K562 (cell line): ENCODE measurements around the gene ATG10. TPM values are rescaled to one million over a fixed set of nuclear protein-coding genes. Genes with fewer than 3 reads are reported as not detected.
A peak's percentile ranks its signal among the peaks of the same experiment; 100 is the strongest.

ENCODE experiments used
- ATAC-seq: fragments of 200-7000 bp; cut with Tn5 transposase; 3 replicates; pipeline ENCODE4 v1.9.1; 2020; ENCODE audit warnings: moderate library complexity
- BruUV-seq: library from RNA; stranded (reverse); fragments of 400-500 nt; replicated peaks from 2 replicates; lab custom pipeline; 2021; lab: Mats Ljungman, UMichigan
- CTCF ChIA-PET: fragments of 300-600 bp; formaldehyde crosslinking; extraction: SDS; loops from one replicate; lab custom pipeline; 2021; ENCODE audit warnings: low intra/inter-chr PET ratio; lab: Yijun Ruan, JAX
- POLR2A ChIA-PET: fragments of 300-600, 350-650 bp; sonication (Branson Sonifier 250); formaldehyde crosslinking; extraction: SDS; loops from one replicate; lab custom pipeline; 2021; ENCODE audit warnings: antibody characterized with exemption, inconsistent platforms; lab: Yijun Ruan, JAX
- DNase-seq, 4 experiments: peaks; one replicate each; pipeline versions ENCODE4 v3.0.0 to v3.0.0-alpha.2; 2011 to 2018; ENCODE audit warnings: low spot score in 3 of 4, mixed read lengths in 3 of 4; ENCODE audit errors: extremely low read depth in 1 of 4
- FAIRE-seq: peaks from 2 replicates; lab custom pipeline; 2011; peaks lifted over from hg19 to GRCh38; lab: Jason Lieb, UNC
- H2AFZ ChIP-seq: 2 replicates; pipeline ENCODE4 v1.6.0; 2011; ENCODE audit warnings: low read depth, low read length, control low read depth, inconsistent platforms
- H3K27ac ChIP-seq: fragments of 200-600 bp; 3 replicates; pipeline ENCODE4 v1.8.0; 2011; ENCODE audit warnings: low read depth, mild to moderate bottlenecking, control low read depth, inconsistent platforms, low read length, moderate library complexity, mixed read lengths; ENCODE audit errors: extremely low read depth
- H3K27me3 ChIP-seq, 2 experiments: fragments of 300-600 bp in 1 of 2; 2 replicates in 1 of 2; 3 replicates in 1 of 2; pipeline versions ENCODE4 v1.6.0 to v1.8.0; 2011; ENCODE audit warnings: inconsistent platforms in 2 of 2, low read length in 2 of 2, mild to moderate bottlenecking in 1 of 2, mixed read lengths in 1 of 2, moderate library complexity in 1 of 2; ENCODE audit not compliant: control insufficient read depth in 2 of 2, insufficient read depth in 2 of 2
- H3K36me3 ChIP-seq: fragments of 300-600 bp; 3 replicates; pipeline ENCODE4 v1.8.0; 2011; ENCODE audit warnings: mild to moderate bottlenecking, low read length, inconsistent platforms; ENCODE audit not compliant: control insufficient read depth, insufficient read depth
- H3K4me1 ChIP-seq, 2 experiments: fragments of 200-600 bp in 1 of 2; replicated peaks in 1 of 2; 2 replicates in 1 of 2; 3 replicates in 1 of 2; pipeline versions ENCODE4 v1.5.1 to v1.8.0; 2011; ENCODE audit warnings: inconsistent platforms in 2 of 2, low read length in 2 of 2, mild to moderate bottlenecking in 1 of 2, mixed read lengths in 1 of 2, moderate library complexity in 1 of 2; ENCODE audit not compliant: control insufficient read depth in 2 of 2, insufficient read depth in 2 of 2
- H3K4me2 ChIP-seq: 2 replicates; pipeline ENCODE4 v1.6.1; 2011; ENCODE audit warnings: low read length, control low read depth, inconsistent platforms, mixed read lengths; ENCODE audit not compliant: insufficient read depth
- H3K4me3 ChIP-seq: fragments of 200-600 bp; sonication (generic), shearing (Covaris generic); 2 replicates; pipeline ENCODE4 v1.5.1; 2016; ENCODE audit warnings: control low read depth, inconsistent platforms
- H3K79me2 ChIP-seq: fragments of 200-600 bp; 3 replicates; pipeline ENCODE4 v1.8.0; 2011; ENCODE audit warnings: low read length, inconsistent platforms; ENCODE audit not compliant: control insufficient read depth, insufficient read depth
- H3K9ac ChIP-seq, 2 experiments: 2 replicates each; pipeline versions ENCODE4 v1.6.0 to v1.6.1; 2011; ENCODE audit warnings: low read depth in 2 of 2, low read length in 2 of 2, control low read depth in 1 of 2, inconsistent platforms in 1 of 2, mild to moderate bottlenecking in 1 of 2, mixed read lengths in 1 of 2; ENCODE audit not compliant: insufficient read depth in 1 of 2
- H3K9me1 ChIP-seq: one replicate; pipeline ENCODE4 v1.6.0; 2011; ENCODE audit warnings: inconsistent platforms, mild to moderate bottlenecking, low read length, moderate library complexity; ENCODE audit not compliant: control insufficient read depth, insufficient read depth
- H3K9me3 ChIP-seq: replicated peaks from 2 replicates; pipeline ENCODE4 v1.5.1; 2011; ENCODE audit warnings: low read depth, low read length, inconsistent platforms; ENCODE audit not compliant: control insufficient read depth, insufficient read depth
- H4K20me1 ChIP-seq: replicated peaks from 2 replicates; pipeline ENCODE4 v1.6.1; 2011; ENCODE audit warnings: low read length, inconsistent platforms, mixed read lengths; ENCODE audit not compliant: control insufficient read depth, insufficient read depth
- ARID2 ChIP-seq: fragments of 450-650 bp; IDR thresholded peaks from 2 replicates; pipeline ENCODE4 v1.6.1; 2017; ENCODE audit warnings: antibody characterized with exemption, mild to moderate bottlenecking
- MEIS2 ChIP-seq: fragments of 450-650 bp; IDR thresholded peaks from 2 replicates; pipeline ENCODE4 v1.6.1; 2014; ENCODE audit warnings: mild to moderate bottlenecking; ENCODE audit not compliant: partially characterized antibody
- PBX2 ChIP-seq, 2 experiments: IDR thresholded peaks in 1 of 2; conservative IDR thresholded peaks in 1 of 2; 2 replicates each; pipeline ENCODE4 v1.6.1; 2016; ENCODE audit warnings: low read depth in 2 of 2, mild to moderate bottlenecking in 1 of 2, missing compliant biosample characterization in 1 of 2, missing genetic modification characterization in 1 of 2, moderate library complexity in 1 of 2
- PKNOX1 ChIP-seq: fragments of 450-650 bp; IDR thresholded peaks from 2 replicates; pipeline ENCODE4 v1.6.1; 2016
- in situ Hi-C: fragments of 300-500 bp; cut with MboI; formaldehyde crosslinking; loops from 4 replicates; pipeline ENCODE4 v1.15.0; 2018; ENCODE audit warnings: inconsistent platforms, mixed read lengths
- intact Hi-C: fragments of 100-400 bp; cut with micrococcal nuclease; formaldehyde crosslinking; loops from 2 replicates; pipeline ENCODE4 v1.14.2; 2022
- polyA plus RNA-seq, 8 experiments: library from polyadenylated mRNA; depleted of rRNA in 4 of 8; stranded (reverse) in 5 of 8; unstranded in 3 of 8; fragments of >200 nt; fragmentation: Nextera tagmentation in 2 of 8; fragmentation: Illumina TruSeq in 1 of 8; extraction: Ambion mirVana in 2 of 8; extraction: Trizol in 1 of 8; gene quantifications; 2 replicates each; pipeline versions ENCODE4 v1.2.1 to v1.2.3, GENCODE V29; 2011 to 2014; ENCODE audit warnings: inconsistent platforms in 1 of 8, missing spikeins in 1 of 8
- total RNA-seq, 7 experiments: library from RNA; depleted of rRNA in 6 of 7; stranded (reverse); fragments of >200 nt in 6 of 7; fragmentation: Illumina TruSeq in 2 of 7; extraction: Trizol in 2 of 7; gene quantifications; 2 replicates each; pipeline versions ENCODE4 v1.2.1 to v1.2.3, GENCODE V29; 2011 to 2021; ENCODE audit warnings: low replicate concordance in 1 of 7

The ATG10 gene
- total and polyA plus RNA-seq, 9 of the 15 experiments (the other 6 are each of a cell fraction or from before 2014, with no cell fraction given), result 7.0 to 18.8 (median 14.6) TPM

GRCh38 chr5:81936750-81937149, 35.1 kb upstream of the ATG10 start:
- no peaks in the 10 kb centered on the region for H3K36me3 ChIP-seq
- POLR2A ChIA-PET, result interaction anchor here (0.7 kb wide), 1 partner anchor 19 kb away, joined by 3 read pairs; no protein-coding TSS in a partner anchor
- ATAC-seq (no peak), FAIRE-seq (no peak), DNase-seq (no peak)
- in situ Hi-C loops, result no loop called here
- peaks cover 0 to 3% of the 10 kb centered on the region in 2 experiments; a peak in 1 of 5 replicates for H3K4me1 ChIP-seq
- BruUV-seq, result no TSS peak
- no peaks in the 10 kb centered on the region for H3K79me2 ChIP-seq
- H3K9me3 ChIP-seq, result peaks cover 2% of the 10 kb centered on the region; the same call in 1 of the 2 replicates
- no peaks in the 10 kb centered on the region for H3K27me3 ChIP-seq
- CTCF ChIA-PET, result no interaction called here
- no peak overlapping the region for H2AFZ ChIP-seq
- H4K20me1 ChIP-seq, result no peaks in the 10 kb centered on the region
- H3K9me1 ChIP-seq, result no peaks in the 10 kb centered on the region
- H3K27ac ChIP-seq, result no peak overlapping the region
- no peak overlapping the region for H3K4me2 ChIP-seq
- no peak overlapping the region for H3K4me3 ChIP-seq
- intact Hi-C loops, result no loop called here
- H3K9ac ChIP-seq, result no peak overlapping the region
- no peak for TF ChIP-seq ARID2
- peak; percentile 80 for TF ChIP-seq MEIS2
- peak; percentile 73 for TF ChIP-seq PKNOX1
- no peak for TF ChIP-seq PBX2 (CRISPR knock-in tag; IDR thresholded peaks at IDR 0.05; ENCODE audit: low read depth)
- TF ChIP-seq PBX2 (tag; conservative IDR thresholded peaks at IDR 0.05; ENCODE audit: low read depth), result peak; percentile 72
